Ecto neural progenitor cell (in vitro differentiated cells): ENCODE results near the gene DIO1.

Source experiments
- DNase-seq: peaks from one replicate; pipeline ENCODE4 v3.0.0-alpha.2; 2018; ENCODE audit warnings: low spot score

Gene DIO1

GRCh38 chr1:53894644-53895043 lies 657 bp downstream of the DIO1 start:
- no peak for DNase-seq

GRCh38 chr1:53895421-53895820 lies 1.4 kb downstream of the DIO1 start:
- DNase-seq: no peak

- DNase-seq: no peak
Observed at GRCh38 chr1:53896635-53897229, 2.7 kb downstream of the DIO1 start.

- DNase-seq: no peak
Observed at GRCh38 chr1:53899206-53899628, 5.2 kb downstream of the DIO1 start.

GRCh38 chr1:53899708-53900107 lies 5.7 kb downstream of the DIO1 start:
- no peak for DNase-seq

GRCh38 chr1:53902235-53903138 lies 8.5 kb downstream of the DIO1 start:
- DNase-seq: no peak

GRCh38 chr1:53905509-53905908 lies 11.5 kb downstream of the DIO1 start:
- no peak for DNase-seq

GRCh38 chr1:53906121-53906520 lies 12.1 kb downstream of the DIO1 start:
- no peak for DNase-seq

- no peak for DNase-seq
Observed at GRCh38 chr1:53909946-53910345, 16.0 kb downstream of the DIO1 start.

GRCh38 chr1:53911442-53911841 lies 17.5 kb downstream of the DIO1 start:
- DNase-seq: no peak

- DNase-seq: no peak
Observed at GRCh38 chr1:53913352-53914033, 19.5 kb downstream of the DIO1 start.

GRCh38 chr1:53918343-53918742 lies 24.4 kb downstream of the DIO1 start:
- DNase-seq: no peak

GRCh38 chr1:53919675-53920066 lies 25.7 kb downstream of the DIO1 start:
- DNase-seq: no peak

- DNase-seq: no peak
Observed at GRCh38 chr1:53927376-53927881, 33.4 kb downstream of the DIO1 start.

GRCh38 chr1:53929246-53929960 lies 35.4 kb downstream of the DIO1 start:
- no peak for DNase-seq

- no peak for DNase-seq
Observed at GRCh38 chr1:53930932-53931331, 36.9 kb downstream of the DIO1 start.

GRCh38 chr1:53931523-53931922 lies 37.5 kb downstream of the DIO1 start:
- no peak for DNase-seq

GRCh38 chr1:53934170-53934765 lies 40.3 kb downstream of the DIO1 start:
- no peak for DNase-seq

GRCh38 chr1:53936430-53936829 lies 42.4 kb downstream of the DIO1 start:
- no peak for DNase-seq

GRCh38 chr1:53938136-53938830 lies 44.3 kb downstream of the DIO1 start:
- DNase-seq: no peak
